Measurements from ENCODE around the gene P2RX2.

The P2RX2 gene

GRCh38 chr12:132664206-132665148 lies 45.9 kb downstream of the P2RX2 start:
- DNase-seq (ENCODE audit: low spot score), result no peak
- in situ Hi-C loops (cut with MboI; ENCODE audit: low pct_unique_long_range_greater_than_20kb, low sequenced_read_pairs, unreplicated experiment), result no loop called here
- no peak for TF ChIP-seq CTCF (IDR thresholded peaks at IDR 0.05; ENCODE audit: extremely low read depth, insufficient read depth, missing control alignments)

GRCh38 chr12:132665149-132665491 lies 46.5 kb downstream of the P2RX2 start:
- no peak for TF ChIP-seq CTCF (IDR thresholded peaks at IDR 0.05; ENCODE audit: extremely low read depth, insufficient read depth, missing control alignments)
- in situ Hi-C loops (cut with MboI; ENCODE audit: low pct_unique_long_range_greater_than_20kb, low sequenced_read_pairs, unreplicated experiment), result no loop called here

GRCh38 chr12:132665794-132666193 lies 47.2 kb downstream of the P2RX2 start:
- in situ Hi-C loops (cut with MboI; ENCODE audit: low pct_unique_long_range_greater_than_20kb, low sequenced_read_pairs, unreplicated experiment), result no loop called here
- no peak for TF ChIP-seq CTCF (IDR thresholded peaks at IDR 0.05; ENCODE audit: extremely low read depth, insufficient read depth, missing control alignments)
- DNase-seq (ENCODE audit: low spot score), result no peak

More at GRCh38 chr12:132665149-132665491, 46.5 kb downstream of the P2RX2 start:
- DNase-seq (ENCODE audit: low spot score), result no peak

- in situ Hi-C loops (cut with MboI; ENCODE audit: low pct_unique_long_range_greater_than_20kb, low sequenced_read_pairs, unreplicated experiment), result no loop called here
- TF ChIP-seq CTCF (IDR thresholded peaks at IDR 0.05; ENCODE audit: extremely low read depth, insufficient read depth, missing control alignments), result no peak
- DNase-seq (ENCODE audit: low spot score), result no peak
Observed at GRCh38 chr12:132668191-132669088, 49.9 kb downstream of the P2RX2 start.

GRCh38 chr12:132669166-132669879 lies 50.7 kb downstream of the P2RX2 start:
- no peak for DNase-seq (ENCODE audit: low spot score)
- no peak for TF ChIP-seq CTCF (IDR thresholded peaks at IDR 0.05; ENCODE audit: extremely low read depth, insufficient read depth, missing control alignments)
- in situ Hi-C loops (cut with MboI; ENCODE audit: low pct_unique_long_range_greater_than_20kb, low sequenced_read_pairs, unreplicated experiment), result no loop called here
